ENCODE results near the gene ZBTB16.

ZBTB16 gene

DNA sequence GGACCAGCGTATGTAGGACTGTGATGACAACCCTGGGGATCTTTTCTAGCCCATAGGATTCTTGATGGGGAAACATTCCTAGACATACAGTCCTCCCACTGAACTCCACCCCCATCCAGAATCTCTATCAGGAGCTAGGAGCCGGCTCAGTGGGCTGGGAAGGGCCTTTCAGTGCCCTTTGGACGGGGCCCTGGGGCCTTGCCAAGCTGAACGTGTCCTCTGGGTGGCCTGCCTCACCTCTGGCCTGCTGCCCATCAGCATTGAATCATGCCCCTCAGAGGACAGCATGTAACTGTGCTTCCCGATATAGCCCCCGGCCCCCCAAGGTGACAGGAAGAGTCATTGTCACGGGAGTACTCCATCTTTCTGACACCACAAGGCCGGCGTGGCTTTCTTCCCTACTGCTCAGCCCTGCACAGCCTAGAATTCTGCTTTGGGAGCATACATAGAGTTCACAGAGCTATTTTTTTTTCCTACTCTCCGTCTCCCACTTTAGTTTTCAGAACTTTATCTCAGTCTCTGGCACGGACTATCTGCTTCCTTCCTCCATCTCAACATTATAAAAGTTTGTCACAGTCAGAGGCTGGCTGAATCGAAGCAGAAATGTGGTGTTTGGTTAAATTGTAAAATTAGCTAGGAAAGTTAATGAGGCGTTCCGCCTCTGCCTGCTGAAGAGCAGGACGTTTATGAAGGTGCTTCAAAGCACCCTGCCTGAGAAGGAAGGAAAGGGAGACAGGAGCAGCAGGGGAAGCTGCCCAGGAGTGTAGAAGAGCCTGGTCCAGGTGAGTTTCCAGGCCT lies 111.9 kb downstream of the ZBTB16 start:
- no peak for DNase-seq

DNA sequence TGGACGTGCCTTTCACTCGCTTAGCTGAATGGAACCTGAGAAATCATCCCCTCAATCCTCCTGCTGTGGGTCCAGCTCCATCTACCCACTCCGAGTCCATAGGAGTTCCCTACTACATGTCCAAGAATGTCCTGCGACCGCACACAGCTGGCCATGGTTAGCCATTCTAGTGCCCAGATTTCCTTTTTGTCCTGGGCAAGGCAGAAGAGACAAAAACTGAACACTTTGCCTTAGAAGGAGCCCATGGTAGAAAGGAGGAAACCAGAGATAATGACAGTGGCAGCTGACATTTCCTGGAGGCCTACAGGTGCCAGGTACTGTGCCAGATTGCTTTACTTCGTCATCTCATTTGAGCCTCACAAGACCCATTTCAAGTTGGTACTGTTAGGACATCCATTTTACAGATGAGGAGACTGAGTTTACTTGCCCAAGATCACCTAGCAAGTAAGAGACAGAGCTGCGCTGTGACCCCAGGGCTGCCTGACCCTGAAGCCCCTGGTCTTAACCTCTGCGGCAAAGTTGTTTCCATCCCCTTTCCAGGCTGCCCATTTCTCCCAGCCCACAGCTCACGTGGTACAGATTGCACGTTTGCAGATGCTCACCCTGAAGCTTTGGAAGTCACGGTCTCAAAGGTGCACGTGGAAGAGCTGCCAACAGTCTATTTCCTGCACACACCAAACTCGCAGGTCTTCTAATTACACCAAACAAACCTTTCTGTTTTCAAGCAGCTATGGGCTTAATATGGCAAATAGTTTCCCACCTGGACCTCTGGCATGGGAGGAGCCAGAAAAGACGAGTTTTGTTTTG lies 112.7 kb downstream of the ZBTB16 start:
- DNase-seq: no peak

GRCh38 chr11:114172871-114173444 lies 113.4 kb downstream of the ZBTB16 start:
- DNase-seq: no peak

DNA sequence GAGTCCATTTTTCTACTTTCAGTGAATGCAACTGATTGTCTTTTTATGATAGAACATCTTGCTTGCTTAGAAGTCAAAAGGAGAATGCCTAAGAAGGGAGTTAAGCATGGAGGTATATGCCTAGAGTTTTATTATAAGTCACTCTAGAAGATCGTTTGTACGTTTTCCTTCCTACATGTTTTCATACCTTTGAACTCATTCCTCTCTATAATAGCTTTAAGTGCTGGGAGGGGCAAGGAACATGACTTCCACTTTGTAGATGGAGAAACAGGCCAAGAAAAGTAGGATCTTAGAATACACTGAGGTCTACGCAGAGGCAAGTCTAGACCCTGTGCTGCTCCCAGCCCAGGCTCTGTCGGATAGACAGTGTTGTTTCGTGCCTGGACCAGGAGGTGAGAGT lies 114.3 kb downstream of the ZBTB16 start:
- no peak for DNase-seq

DNA sequence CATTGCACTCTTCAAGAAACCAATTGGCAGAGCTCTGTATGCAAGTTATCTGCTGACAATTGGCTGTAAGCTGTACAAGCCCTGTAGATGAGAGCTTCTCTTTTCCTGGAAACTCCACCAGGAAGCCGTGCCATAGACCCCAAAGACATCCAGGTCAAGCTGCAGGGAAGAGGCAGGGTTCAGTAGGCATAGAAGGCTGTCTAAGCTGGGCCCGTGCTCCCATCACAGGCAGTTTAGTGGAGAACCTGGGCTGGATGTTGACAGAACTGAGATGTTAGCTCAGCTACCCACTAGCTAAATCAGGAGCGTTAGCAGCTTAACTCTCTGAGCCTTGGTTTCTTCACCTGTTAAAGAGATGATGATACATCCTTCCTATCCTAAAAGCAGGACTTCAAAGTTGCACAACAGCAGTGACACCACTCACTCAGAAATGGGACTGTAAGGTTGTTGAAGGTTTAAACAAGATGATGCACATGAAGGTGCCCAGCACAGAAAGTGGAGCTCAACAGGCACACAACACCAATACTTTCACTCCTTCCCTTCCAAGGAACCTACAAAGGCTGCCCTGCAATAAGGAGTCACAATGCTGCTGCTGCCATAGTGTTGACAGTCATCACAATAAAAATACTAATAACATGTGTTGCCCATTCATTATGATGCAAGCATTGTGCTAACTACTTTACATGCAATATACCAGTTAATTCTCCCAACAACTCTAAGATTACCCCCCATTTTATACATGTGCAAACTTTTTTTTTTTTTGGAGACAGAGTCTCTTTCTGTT lies 115.4 kb downstream of the ZBTB16 start:
- no peak for DNase-seq

DNA sequence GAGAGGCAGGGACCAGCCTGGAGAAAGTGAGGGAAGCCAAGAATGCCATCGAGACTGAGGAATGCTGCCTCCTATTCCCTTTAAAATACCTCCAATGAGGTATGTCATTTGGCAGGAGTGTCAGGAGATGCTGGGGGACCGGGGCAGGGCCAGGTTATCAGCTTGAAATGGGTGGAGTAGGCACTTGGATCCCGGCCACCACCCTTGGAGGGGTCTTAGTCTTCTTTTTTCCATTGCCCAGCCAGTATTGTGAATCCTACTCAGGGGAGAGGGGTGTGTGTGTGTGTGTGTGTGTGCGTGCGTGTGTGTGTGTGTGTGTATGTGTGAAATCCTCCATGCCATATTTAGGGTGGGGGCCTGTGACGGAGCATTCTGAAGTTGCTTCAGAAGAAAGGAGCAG lies 116.2 kb downstream of the ZBTB16 start:
- no peak for DNase-seq

GRCh38 chr11:114176321-114176720 lies 116.8 kb downstream of the ZBTB16 start:
- DNase-seq: no peak

- DNase-seq: no peak
Observed at GRCh38 chr11:114178656-114179055, 119.1 kb downstream of the ZBTB16 start.

GRCh38 chr11:114179234-114179941 lies 119.9 kb downstream of the ZBTB16 start:
- DNase-seq: no peak

DNA sequence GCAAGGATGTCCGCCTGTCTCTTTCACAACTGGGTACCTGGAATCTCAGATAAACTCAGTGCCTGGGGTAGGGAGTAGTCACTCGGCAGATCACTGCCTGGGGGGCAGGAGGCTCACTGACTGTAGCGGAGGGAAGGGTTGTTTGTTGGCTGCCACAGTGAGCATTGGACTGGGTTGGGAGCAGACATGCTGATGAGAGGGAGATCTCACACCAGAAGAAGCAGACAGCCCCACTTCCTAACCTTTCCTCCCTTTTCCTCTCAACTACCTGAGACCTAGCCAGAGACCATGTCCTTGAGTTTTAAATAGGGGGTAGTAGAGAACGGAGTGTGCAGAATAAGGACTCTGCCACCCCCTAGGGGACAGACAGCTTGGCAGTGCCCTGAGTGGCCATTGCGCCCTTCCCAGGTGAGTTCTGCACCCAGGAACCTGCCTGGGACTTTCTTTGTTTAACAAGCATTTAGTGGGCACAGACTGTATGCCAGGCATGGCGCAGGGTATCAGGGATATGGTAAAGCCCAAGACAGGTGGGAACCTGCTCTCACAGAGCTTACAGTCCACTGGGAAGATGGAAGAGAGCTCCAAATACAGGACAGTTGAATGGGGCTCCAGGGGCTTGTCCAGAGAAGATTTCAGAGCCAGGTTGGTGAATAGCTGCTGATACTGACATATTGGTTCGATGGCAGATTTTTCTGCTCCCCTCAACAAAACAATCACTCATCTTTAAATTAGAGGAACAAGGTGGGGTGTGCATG lies 121.0 kb downstream of the ZBTB16 start:
- no peak for DNase-seq

- DNase-seq: no peak
Observed at GRCh38 chr11:114181195-114181594, 121.7 kb downstream of the ZBTB16 start.

DNA sequence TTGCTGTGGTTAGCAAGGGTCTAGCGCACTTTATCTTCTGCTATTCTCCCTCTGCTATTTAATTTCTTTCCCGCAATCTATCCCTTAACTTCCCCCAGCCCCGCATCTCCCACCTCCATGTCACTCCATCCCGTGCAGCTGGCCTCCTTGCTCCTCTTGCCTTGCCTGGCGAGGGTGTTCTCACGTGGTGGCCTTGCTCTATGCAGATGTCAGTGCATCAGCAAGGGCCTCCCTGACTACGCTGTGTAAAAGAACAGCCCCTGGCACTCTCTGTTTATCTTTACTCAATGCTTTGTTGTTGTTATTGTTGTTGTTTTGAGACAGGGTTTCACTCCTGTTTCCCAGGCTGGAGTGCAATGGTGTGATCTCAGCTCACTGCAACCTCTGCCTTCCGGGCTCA lies 122.2 kb downstream of the ZBTB16 start:
- no peak for DNase-seq

DNA sequence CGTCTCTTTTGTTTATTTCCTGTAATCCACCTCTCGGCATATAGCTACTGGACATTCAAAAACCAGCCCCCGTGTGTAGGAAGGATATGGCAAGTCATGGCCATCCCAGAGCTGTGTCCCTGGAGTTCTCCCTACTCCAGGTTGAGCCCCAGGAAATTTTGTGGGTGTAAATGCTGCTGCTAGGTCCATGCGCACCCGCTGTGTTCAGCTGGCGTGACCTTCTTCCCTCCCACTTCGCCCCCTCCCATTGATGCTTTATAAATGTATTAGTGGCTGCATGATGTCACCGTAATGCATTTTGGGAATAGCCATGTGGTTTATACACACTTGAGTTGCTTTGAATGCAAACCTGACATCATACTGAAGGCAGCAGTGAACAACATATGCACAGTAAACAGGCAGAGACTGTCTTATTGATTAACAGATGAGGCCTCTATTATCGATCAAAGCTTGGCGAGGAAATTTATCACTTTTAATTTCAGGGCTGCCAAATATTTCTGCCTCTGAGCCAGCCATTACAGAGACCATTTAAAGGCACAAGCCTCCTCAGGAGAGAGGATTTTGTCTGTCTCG lies 123.0 kb downstream of the ZBTB16 start:
- no peak for DNase-seq

- no peak for DNase-seq
Observed at GRCh38 chr11:114183044-114183511, 123.6 kb downstream of the ZBTB16 start.

GRCh38 chr11:114185436-114185835 lies 125.9 kb downstream of the ZBTB16 start:
- DNase-seq: no peak

- no peak for DNase-seq
Observed at GRCh38 chr11:114187173-114187572, 127.7 kb downstream of the ZBTB16 start.

DNA sequence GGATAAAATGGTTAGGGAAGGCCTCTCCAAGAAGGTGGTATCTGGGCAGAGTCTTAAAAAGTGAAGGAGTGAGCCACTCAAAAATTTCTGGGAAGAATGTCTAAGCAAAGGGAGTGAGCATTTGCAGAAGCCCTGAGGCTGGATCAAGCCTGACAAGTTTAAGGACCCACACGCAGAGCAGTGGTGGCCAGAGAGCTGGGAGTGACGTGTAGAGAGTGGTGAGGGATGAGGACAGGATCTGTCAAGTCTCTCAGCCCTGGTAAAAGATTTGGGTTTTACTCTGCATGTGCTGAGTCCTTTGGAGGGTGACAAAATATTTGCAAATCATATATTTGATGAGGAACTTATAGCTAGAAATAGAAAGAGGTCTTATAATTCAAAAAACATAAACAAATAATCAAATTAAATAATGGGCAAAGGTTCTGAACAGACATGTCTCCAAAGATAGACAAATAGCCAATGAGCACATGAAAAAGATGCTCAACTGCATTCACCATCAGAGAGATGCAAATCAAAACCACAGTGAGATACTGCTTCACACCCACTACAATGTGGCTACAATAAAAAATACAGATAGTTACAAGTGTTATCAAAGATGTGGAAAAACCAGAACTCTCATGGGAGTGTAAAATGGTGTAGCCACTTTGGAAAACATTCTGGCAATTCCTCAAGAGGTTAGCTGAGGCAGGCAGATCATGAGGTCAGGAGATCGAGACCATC lies 129.5 kb downstream of the ZBTB16 start:
- no peak for DNase-seq

- no peak for DNase-seq
Observed at GRCh38 chr11:114190630-114191029, 131.1 kb downstream of the ZBTB16 start.

GRCh38 chr11:114191893-114192292 lies 132.4 kb downstream of the ZBTB16 start:
- no peak for DNase-seq

- no peak for DNase-seq
Observed at GRCh38 chr11:114192841-114193389, 133.4 kb downstream of the ZBTB16 start.

Data from NK-92 treated with Interleukin-12 subunit alpha and Interleukin-12 subunit beta, amount 100 ng/mL, for 24 hours (cell line).